ENCODE measurements around the gene LAPTM4A.
"Not testable (repeated sequence)": the region's sequence is repeated elsewhere in the genome, so short reads cannot be mapped to it uniquely, and the experiment has no call there.

Gene LAPTM4A

GRCh38 chr2:20076757-20077156, 25.3 kb upstream of the LAPTM4A start:
- H3K27me3 ChIP-seq (ENCODE audit: insufficient read depth, low read length), result no peaks in the 10 kb centered on the region
- H3K4me3 ChIP-seq (ENCODE audit: low read depth, low read length), result no peak overlapping the region
- H2AFZ ChIP-seq (ENCODE audit: low read length, unreplicated experiment), result no peak overlapping the region
- peaks cover 9% of the 10 kb centered on the region for H3K4me1 ChIP-seq (ENCODE audit: control insufficient read depth, insufficient read depth, low read length, unreplicated experiment)
- H3K27ac ChIP-seq (ENCODE audit: low read depth, low read length), result no peak overlapping the region
- H3K36me3 ChIP-seq (ENCODE audit: insufficient read depth, low read length), result no peaks in the 10 kb centered on the region
- H3K79me2 ChIP-seq (ENCODE audit: control insufficient read depth, insufficient read depth, low read length, unreplicated experiment), result no peaks in the 10 kb centered on the region

GRCh38 chr2:20074901-20075300, 23.5 kb upstream of the LAPTM4A start:
- Histone ChIP-seq H3K36me3 (ENCODE audit: insufficient read depth, low read length) (no peaks in the 10 kb centered on the region), H3K27me3 (ENCODE audit: insufficient read depth, low read length) (no peaks in the 10 kb centered on the region), H3K4me3 (ENCODE audit: low read depth, low read length) (no peak overlapping the region), H3K4me1 (ENCODE audit: control insufficient read depth, insufficient read depth, low read length, unreplicated experiment) (peaks cover 18% of the 10 kb centered on the region), H3K79me2 (ENCODE audit: control insufficient read depth, insufficient read depth, low read length, unreplicated experiment) (no peaks in the 10 kb centered on the region), H2AFZ (ENCODE audit: low read length, unreplicated experiment) (no peak overlapping the region), H3K27ac (ENCODE audit: low read depth, low read length) (no peak overlapping the region)

GRCh38 chr2:20074046-20074648, 22.7 kb upstream of the LAPTM4A start:
- H3K79me2 ChIP-seq (ENCODE audit: control insufficient read depth, insufficient read depth, low read length, unreplicated experiment); H3K27me3 ChIP-seq (ENCODE audit: insufficient read depth, low read length); H3K27ac ChIP-seq (ENCODE audit: low read depth, low read length); H3K4me3 ChIP-seq (ENCODE audit: low read depth, low read length); H3K36me3 ChIP-seq (ENCODE audit: insufficient read depth, low read length); H2AFZ ChIP-seq (ENCODE audit: low read length, unreplicated experiment): not testable (repeated sequence)
- H3K4me1 ChIP-seq (ENCODE audit: control insufficient read depth, insufficient read depth, low read length, unreplicated experiment), result peaks cover 18% of the 10 kb centered on the region

GRCh38 chr2:20073460-20073859, 22.0 kb upstream of the LAPTM4A start:
- Histone ChIP-seq H3K4me1 (ENCODE audit: control insufficient read depth, insufficient read depth, low read length, unreplicated experiment) (peaks cover 20% of the 10 kb centered on the region), H2AFZ (ENCODE audit: low read length, unreplicated experiment) (no peak overlapping the region), H3K27ac (ENCODE audit: low read depth, low read length) (no peak overlapping the region), H3K4me3 (ENCODE audit: low read depth, low read length) (no peak overlapping the region), H3K36me3 (ENCODE audit: insufficient read depth, low read length) (no peaks in the 10 kb centered on the region), H3K27me3 (ENCODE audit: insufficient read depth, low read length) (no peaks in the 10 kb centered on the region), H3K79me2 (ENCODE audit: control insufficient read depth, insufficient read depth, low read length, unreplicated experiment) (no peaks in the 10 kb centered on the region)

- Histone ChIP-seq H3K27ac (ENCODE audit: low read depth, low read length) (peak overlapping the region; percentile 90), H3K36me3 (ENCODE audit: insufficient read depth, low read length) (no peaks in the 10 kb centered on the region), H3K4me1 (ENCODE audit: control insufficient read depth, insufficient read depth, low read length, unreplicated experiment) (peaks cover 29% of the 10 kb centered on the region), H3K27me3 (ENCODE audit: insufficient read depth, low read length) (no peaks in the 10 kb centered on the region), H3K4me3 (ENCODE audit: low read depth, low read length) (peak overlapping the region; percentile 38), H3K79me2 (ENCODE audit: control insufficient read depth, insufficient read depth, low read length, unreplicated experiment) (no peaks in the 10 kb centered on the region), H2AFZ (ENCODE audit: low read length, unreplicated experiment) (peak overlapping the region; percentile 55)
Measured at GRCh38 chr2:20072436-20073158, 21.2 kb upstream of the LAPTM4A start.

- Histone ChIP-seq H3K4me1 (ENCODE audit: control insufficient read depth, insufficient read depth, low read length, unreplicated experiment) (peaks cover 33% of the 10 kb centered on the region), H3K79me2 (ENCODE audit: control insufficient read depth, insufficient read depth, low read length, unreplicated experiment) (no peaks in the 10 kb centered on the region), H2AFZ (ENCODE audit: low read length, unreplicated experiment) (peak overlapping the region; percentile 55), H3K27me3 (ENCODE audit: insufficient read depth, low read length) (no peaks in the 10 kb centered on the region), H3K36me3 (ENCODE audit: insufficient read depth, low read length) (no peaks in the 10 kb centered on the region), H3K27ac (ENCODE audit: low read depth, low read length) (peak overlapping the region; percentile 90), H3K4me3 (ENCODE audit: low read depth, low read length) (peak overlapping the region; percentile 38)
Measured at GRCh38 chr2:20071397-20072383, 20.3 kb upstream of the LAPTM4A start.

GRCh38 chr2:20069756-20070155, 18.3 kb upstream of the LAPTM4A start:
- no peak overlapping the region for H2AFZ ChIP-seq (ENCODE audit: low read length, unreplicated experiment)
- H3K4me3 ChIP-seq (ENCODE audit: low read depth, low read length), result no peak overlapping the region
- H3K36me3 ChIP-seq (ENCODE audit: insufficient read depth, low read length), result no peaks in the 10 kb centered on the region
- H3K4me1 ChIP-seq (ENCODE audit: control insufficient read depth, insufficient read depth, low read length, unreplicated experiment), result peaks cover 46% of the 10 kb centered on the region
- no peak overlapping the region for H3K27ac ChIP-seq (ENCODE audit: low read depth, low read length)
- no peaks in the 10 kb centered on the region for H3K27me3 ChIP-seq (ENCODE audit: insufficient read depth, low read length)
- no peaks in the 10 kb centered on the region for H3K79me2 ChIP-seq (ENCODE audit: control insufficient read depth, insufficient read depth, low read length, unreplicated experiment)

- peaks cover 49% of the 10 kb centered on the region for H3K4me1 ChIP-seq (ENCODE audit: control insufficient read depth, insufficient read depth, low read length, unreplicated experiment)
- no peaks in the 10 kb centered on the region for H3K79me2 ChIP-seq (ENCODE audit: control insufficient read depth, insufficient read depth, low read length, unreplicated experiment)
- peak overlapping the region; percentile 68 for H3K27ac ChIP-seq (ENCODE audit: low read depth, low read length)
- no peaks in the 10 kb centered on the region for H3K27me3 ChIP-seq (ENCODE audit: insufficient read depth, low read length)
- H2AFZ ChIP-seq (ENCODE audit: low read length, unreplicated experiment), result no peak overlapping the region
- H3K4me3 ChIP-seq (ENCODE audit: low read depth, low read length), result no peak overlapping the region
- H3K36me3 ChIP-seq (ENCODE audit: insufficient read depth, low read length), result no peaks in the 10 kb centered on the region
Measured at GRCh38 chr2:20067992-20068584, 16.7 kb upstream of the LAPTM4A start.

- H3K79me2 ChIP-seq (ENCODE audit: control insufficient read depth, insufficient read depth, low read length, unreplicated experiment), result no peaks in the 10 kb centered on the region
- peak overlapping the region; percentile 44 for H3K27ac ChIP-seq (ENCODE audit: low read depth, low read length)
- peaks cover 43% of the 10 kb centered on the region for H3K4me1 ChIP-seq (ENCODE audit: control insufficient read depth, insufficient read depth, low read length, unreplicated experiment)
- H3K4me3 ChIP-seq (ENCODE audit: low read depth, low read length), result no peak overlapping the region
- H2AFZ ChIP-seq (ENCODE audit: low read length, unreplicated experiment), result peak overlapping the region; percentile 44
- H3K36me3 ChIP-seq (ENCODE audit: insufficient read depth, low read length), result no peaks in the 10 kb centered on the region
- H3K27me3 ChIP-seq (ENCODE audit: insufficient read depth, low read length), result no peaks in the 10 kb centered on the region
Measured at GRCh38 chr2:20065885-20066602, 14.6 kb upstream of the LAPTM4A start.

GRCh38 chr2:20064841-20065240, 13.4 kb upstream of the LAPTM4A start:
- Histone ChIP-seq H3K79me2 (ENCODE audit: control insufficient read depth, insufficient read depth, low read length, unreplicated experiment) (no peaks in the 10 kb centered on the region), H3K36me3 (ENCODE audit: insufficient read depth, low read length) (no peaks in the 10 kb centered on the region), H3K4me1 (ENCODE audit: control insufficient read depth, insufficient read depth, low read length, unreplicated experiment) (peaks cover 41% of the 10 kb centered on the region), H3K27ac (ENCODE audit: low read depth, low read length) (no peak overlapping the region), H3K27me3 (ENCODE audit: insufficient read depth, low read length) (no peaks in the 10 kb centered on the region), H3K4me3 (ENCODE audit: low read depth, low read length) (no peak overlapping the region), H2AFZ (ENCODE audit: low read length, unreplicated experiment) (no peak overlapping the region)

Data from ACC112 (cell line).